Right kidney (tissue), 1 donor: Measurements from ENCODE around the gene TBC1D5.
"Not testable (repeated sequence)": the region's sequence is repeated elsewhere in the genome, so short reads cannot be mapped to it uniquely, and the experiment has no call there.

Experiments
- DNase-seq: peaks from one replicate; pipeline ENCODE4 v3.0.0-alpha.2; 2016

Gene TBC1D5

GRCh38 chr3:17407576-17407975 lies 334.9 kb downstream of the TBC1D5 start:
- DNase-seq, result no peak

GRCh38 chr3:17404548-17404947 lies 337.9 kb downstream of the TBC1D5 start:
- no peak for DNase-seq

- DNase-seq, result no peak
Observed at GRCh38 chr3:17402442-17402841, 340.0 kb downstream of the TBC1D5 start.

GRCh38 chr3:17401912-17402311 lies 340.5 kb downstream of the TBC1D5 start:
- no peak for DNase-seq

GRCh38 chr3:17399586-17399985 lies 342.8 kb downstream of the TBC1D5 start:
- no peak for DNase-seq

- DNase-seq, result no peak
Observed at GRCh38 chr3:17398959-17399551, 343.4 kb downstream of the TBC1D5 start.

GRCh38 chr3:17396036-17396435 lies 346.4 kb downstream of the TBC1D5 start:
- no peak for DNase-seq

GRCh38 chr3:17394541-17395155 lies 347.8 kb downstream of the TBC1D5 start:
- DNase-seq, result no peak

- DNase-seq, result not testable (repeated sequence)
Observed at GRCh38 chr3:17392516-17392915, 349.9 kb downstream of the TBC1D5 start.

- no peak for DNase-seq
Observed at GRCh38 chr3:17390785-17391184, 351.6 kb downstream of the TBC1D5 start.

GRCh38 chr3:17387108-17387507 lies 355.3 kb downstream of the TBC1D5 start:
- no peak for DNase-seq

- no peak for DNase-seq
Observed at GRCh38 chr3:17386432-17386831, 356.0 kb downstream of the TBC1D5 start.

GRCh38 chr3:17384567-17385296 lies 357.7 kb downstream of the TBC1D5 start:
- no peak for DNase-seq

GRCh38 chr3:17373304-17373703 lies 369.1 kb downstream of the TBC1D5 start:
- no peak for DNase-seq

GRCh38 chr3:17372362-17373210 lies 369.8 kb downstream of the TBC1D5 start:
- no peak for DNase-seq

GRCh38 chr3:17369973-17370372 lies 372.5 kb downstream of the TBC1D5 start:
- no peak for DNase-seq

GRCh38 chr3:17367171-17367570 lies 375.3 kb downstream of the TBC1D5 start:
- DNase-seq, result no peak

GRCh38 chr3:17360991-17361390 lies 381.4 kb downstream of the TBC1D5 start:
- DNase-seq, result no peak

GRCh38 chr3:17359911-17360310 lies 382.5 kb downstream of the TBC1D5 start:
- no peak for DNase-seq

GRCh38 chr3:17357035-17357710 lies 385.3 kb downstream of the TBC1D5 start:
- no peak for DNase-seq

GRCh38 chr3:17356585-17356984 lies 385.8 kb downstream of the TBC1D5 start:
- DNase-seq, result no peak

- DNase-seq, result no peak
Observed at GRCh38 chr3:17355591-17355990, 386.8 kb downstream of the TBC1D5 start.
